Measurements from ENCODE around the gene PCSK9. TPM values are rescaled to one million over a fixed set of nuclear protein-coding genes. Genes with fewer than 3 reads are reported as not detected.

The PCSK9 gene
- total RNA-seq, 1 donor from 2014 or later: 3.1 TPM

GRCh38 chr1:55063577-55063942 is 24.2 kb downstream of the PCSK9 start:
- Histone ChIP-seq H3K9ac (ENCODE audit: low read depth in 1 of 3, low read length in 3 of 3) (no peak overlapping the region), H3K4me3 (ENCODE audit: low read length in 3 of 3) (no peak overlapping the region), H3K36me3 (ENCODE audit: control insufficient read depth in 3 of 3, insufficient read depth in 3 of 3, low read length in 3 of 3) (peaks cover under 1 to 9% (median under 1%) of the 10 kb centered on the region in 3 donors), H3K27me3 (ENCODE audit: control insufficient read depth in 3 of 3, insufficient read depth in 3 of 3, low read length in 3 of 3) (no peaks in the 10 kb centered on the region), H3K9me3 (ENCODE audit: control insufficient read depth in 3 of 3, low read length in 3 of 3) (no peaks in the 10 kb centered on the region), H3K27ac (ENCODE audit: low read depth, low read length) (no peak overlapping the region), H3K4me1 (ENCODE audit: control insufficient read depth in 3 of 3, insufficient read depth in 3 of 3, low read length in 3 of 3) (peaks cover 29 to 41% (median 35%) of the 10 kb centered on the region in 3 donors)

GRCh38 chr1:55064071-55064581 is 24.8 kb downstream of the PCSK9 start:
- Histone ChIP-seq H3K4me3 (ENCODE audit: low read length in 3 of 3) (no peak overlapping the region), H3K27me3 (ENCODE audit: control insufficient read depth in 3 of 3, insufficient read depth in 3 of 3, low read length in 3 of 3) (no peaks in the 10 kb centered on the region), H3K9ac (ENCODE audit: low read depth in 1 of 3, low read length in 3 of 3) (no peak overlapping the region), H3K27ac (ENCODE audit: low read depth, low read length) (no peak overlapping the region), H3K9me3 (ENCODE audit: control insufficient read depth in 3 of 3, low read length in 3 of 3) (no peaks in the 10 kb centered on the region), H3K36me3 (ENCODE audit: control insufficient read depth in 3 of 3, insufficient read depth in 3 of 3, low read length in 3 of 3) (peaks cover 6 to 14% (median 6%) of the 10 kb centered on the region in 3 donors), H3K4me1 (ENCODE audit: control insufficient read depth in 3 of 3, insufficient read depth in 3 of 3, low read length in 3 of 3) (peaks cover 29 to 41% (median 35%) of the 10 kb centered on the region in 3 donors)

DNA sequence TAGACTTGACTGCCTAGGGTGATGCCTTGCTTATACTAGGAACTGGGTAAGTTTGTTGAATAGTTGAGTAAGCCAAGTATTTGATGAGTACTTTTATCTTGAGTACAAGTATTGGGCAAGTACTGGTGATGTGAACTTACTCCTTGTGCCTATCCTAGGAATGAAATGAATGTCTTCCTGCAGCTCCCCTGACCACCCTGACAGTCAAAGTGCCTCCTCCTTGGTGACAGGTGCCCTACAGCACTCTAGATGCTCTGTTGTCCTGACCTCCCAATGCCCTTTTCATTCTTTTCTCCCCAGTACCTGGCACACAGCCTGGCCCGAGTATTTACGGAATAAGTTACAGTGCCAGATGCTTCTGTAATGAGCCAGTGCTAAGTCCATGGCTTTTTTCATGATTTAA is 25.5 kb downstream of the PCSK9 start:
- H3K27me3 ChIP-seq (ENCODE audit: control insufficient read depth in 3 of 3, insufficient read depth in 3 of 3, low read length in 3 of 3): no peaks in the 10 kb centered on the region
- peaks cover 30 to 47% (median 35%) of the 10 kb centered on the region in 3 donors for H3K4me1 ChIP-seq (ENCODE audit: control insufficient read depth in 3 of 3, insufficient read depth in 3 of 3, low read length in 3 of 3)
- peaks cover 11 to 18% (median 12%) of the 10 kb centered on the region in 3 donors for H3K36me3 ChIP-seq (ENCODE audit: control insufficient read depth in 3 of 3, insufficient read depth in 3 of 3, low read length in 3 of 3)
- no peaks in the 10 kb centered on the region for H3K9me3 ChIP-seq (ENCODE audit: control insufficient read depth in 3 of 3, low read length in 3 of 3)
- H3K4me3 ChIP-seq (ENCODE audit: low read length in 3 of 3): no peak overlapping the region
- no peak overlapping the region for H3K9ac ChIP-seq (ENCODE audit: low read depth in 1 of 3, low read length in 3 of 3)
- no peak overlapping the region for H3K27ac ChIP-seq (ENCODE audit: low read depth, low read length)

DNA sequence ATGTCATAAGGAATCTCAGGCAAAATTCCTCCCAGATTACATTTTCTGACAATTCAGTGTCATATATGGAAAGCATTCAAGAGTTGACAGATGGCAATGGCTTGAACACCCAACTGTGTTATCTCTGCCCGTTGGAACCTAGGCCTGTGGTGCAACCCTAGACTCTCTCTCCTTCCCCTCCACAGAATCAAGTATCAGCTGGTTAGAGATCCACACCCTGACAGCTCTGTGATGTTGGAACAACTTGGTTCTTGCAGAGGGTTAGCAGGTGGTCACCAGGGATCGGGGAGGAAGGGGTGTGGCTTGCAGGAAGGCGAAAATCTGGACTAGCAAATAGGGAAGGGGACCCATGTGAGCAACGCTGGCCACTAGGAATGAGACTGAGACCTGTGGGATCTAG is 26.3 kb downstream of the PCSK9 start:
- Histone ChIP-seq H3K27me3 (ENCODE audit: control insufficient read depth in 3 of 3, insufficient read depth in 3 of 3, low read length in 3 of 3) (no peaks in the 10 kb centered on the region), H3K27ac (ENCODE audit: low read depth, low read length) (no peak overlapping the region), H3K9ac (ENCODE audit: low read depth in 1 of 3, low read length in 3 of 3) (no peak overlapping the region), H3K36me3 (ENCODE audit: control insufficient read depth in 3 of 3, insufficient read depth in 3 of 3, low read length in 3 of 3) (peaks cover 16 to 26% (median 19%) of the 10 kb centered on the region in 3 donors), H3K4me3 (ENCODE audit: low read length in 3 of 3) (no peak overlapping the region), H3K9me3 (ENCODE audit: control insufficient read depth in 3 of 3, low read length in 3 of 3) (no peaks in the 10 kb centered on the region), H3K4me1 (ENCODE audit: control insufficient read depth in 3 of 3, insufficient read depth in 3 of 3, low read length in 3 of 3) (peaks cover 38 to 55% (median 43%) of the 10 kb centered on the region in 3 donors)

- H3K9me3 ChIP-seq (ENCODE audit: control insufficient read depth in 3 of 3, low read length in 3 of 3): no peaks in the 10 kb centered on the region
- H3K4me3 ChIP-seq (ENCODE audit: low read length in 3 of 3): no peak overlapping the region
- H3K4me1 ChIP-seq (ENCODE audit: control insufficient read depth in 3 of 3, insufficient read depth in 3 of 3, low read length in 3 of 3): peaks cover 42 to 63% (median 47%) of the 10 kb centered on the region in 3 donors
- H3K27me3 ChIP-seq (ENCODE audit: control insufficient read depth in 3 of 3, insufficient read depth in 3 of 3, low read length in 3 of 3): no peaks in the 10 kb centered on the region
- H3K36me3 ChIP-seq (ENCODE audit: control insufficient read depth in 3 of 3, insufficient read depth in 3 of 3, low read length in 3 of 3): peaks cover 32 to 40% (median 35%) of the 10 kb centered on the region in 3 donors
- no peak overlapping the region for H3K9ac ChIP-seq (ENCODE audit: low read depth in 1 of 3, low read length in 3 of 3)
- peak overlapping the region; percentile 0 for H3K27ac ChIP-seq (ENCODE audit: low read depth, low read length)
These were observed 27.9 kb downstream of the PCSK9 start for GRCh38 chr1:55067022-55067778.

- Histone ChIP-seq H3K4me1 (ENCODE audit: control insufficient read depth in 3 of 3, insufficient read depth in 3 of 3, low read length in 3 of 3) (peaks cover 42 to 63% (median 47%) of the 10 kb centered on the region in 3 donors), H3K27ac (ENCODE audit: low read depth, low read length) (no peak overlapping the region), H3K4me3 (ENCODE audit: low read length in 3 of 3) (no peak overlapping the region), H3K9ac (ENCODE audit: low read depth in 1 of 3, low read length in 3 of 3) (no peak overlapping the region), H3K9me3 (ENCODE audit: control insufficient read depth in 3 of 3, low read length in 3 of 3) (no peaks in the 10 kb centered on the region), H3K27me3 (ENCODE audit: control insufficient read depth in 3 of 3, insufficient read depth in 3 of 3, low read length in 3 of 3) (no peaks in the 10 kb centered on the region), H3K36me3 (ENCODE audit: control insufficient read depth in 3 of 3, insufficient read depth in 3 of 3, low read length in 3 of 3) (peaks cover 39 to 47% (median 42%) of the 10 kb centered on the region in 3 donors)
These were observed 28.6 kb downstream of the PCSK9 start for GRCh38 chr1:55067914-55068313.

DNA sequence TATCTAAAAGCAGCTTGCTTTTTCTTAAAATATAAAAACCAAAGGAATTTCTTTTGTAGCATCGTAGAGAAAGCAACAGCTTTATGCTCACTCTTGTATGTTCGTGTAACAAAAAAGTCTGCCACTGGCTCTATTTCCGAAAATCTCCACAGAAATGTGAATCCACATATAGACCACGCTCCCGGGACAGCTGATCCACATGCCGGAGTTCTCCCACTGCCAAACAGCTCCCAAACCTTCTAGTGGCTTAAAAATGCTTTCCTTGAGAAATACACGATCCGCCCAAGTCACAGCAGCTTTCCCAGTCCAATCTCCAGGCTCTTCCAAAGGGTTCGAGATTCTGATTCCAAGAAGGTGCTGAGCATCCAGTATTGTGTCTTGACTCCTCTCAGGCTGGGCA is 29.3 kb downstream of the PCSK9 start:
- Histone ChIP-seq H3K27ac (ENCODE audit: low read depth, low read length) (no peak overlapping the region), H3K4me3 (ENCODE audit: low read length in 3 of 3) (no peak overlapping the region), H3K4me1 (ENCODE audit: control insufficient read depth in 3 of 3, insufficient read depth in 3 of 3, low read length in 3 of 3) (peaks cover 42 to 63% (median 47%) of the 10 kb centered on the region in 3 donors), H3K9ac (ENCODE audit: low read depth in 1 of 3, low read length in 3 of 3) (no peak overlapping the region), H3K27me3 (ENCODE audit: control insufficient read depth in 3 of 3, insufficient read depth in 3 of 3, low read length in 3 of 3) (no peaks in the 10 kb centered on the region), H3K9me3 (ENCODE audit: control insufficient read depth in 3 of 3, low read length in 3 of 3) (no peaks in the 10 kb centered on the region), H3K36me3 (ENCODE audit: control insufficient read depth in 3 of 3, insufficient read depth in 3 of 3, low read length in 3 of 3) (peaks cover 46 to 55% (median 47%) of the 10 kb centered on the region in 3 donors)

GRCh38 chr1:55069280-55069679 is 29.9 kb downstream of the PCSK9 start:
- Histone ChIP-seq H3K4me3 (ENCODE audit: low read length in 3 of 3) (no peak overlapping the region), H3K4me1 (ENCODE audit: control insufficient read depth in 3 of 3, insufficient read depth in 3 of 3, low read length in 3 of 3) (peaks cover 42 to 59% (median 42%) of the 10 kb centered on the region in 3 donors), H3K27ac (ENCODE audit: low read depth, low read length) (no peak overlapping the region), H3K9ac (ENCODE audit: low read depth in 1 of 3, low read length in 3 of 3) (no peak overlapping the region), H3K27me3 (ENCODE audit: control insufficient read depth in 3 of 3, insufficient read depth in 3 of 3, low read length in 3 of 3) (no peaks in the 10 kb centered on the region), H3K36me3 (ENCODE audit: control insufficient read depth in 3 of 3, insufficient read depth in 3 of 3, low read length in 3 of 3) (peaks cover 50 to 60% (median 50%) of the 10 kb centered on the region in 3 donors), H3K9me3 (ENCODE audit: control insufficient read depth in 3 of 3, low read length in 3 of 3) (no peaks in the 10 kb centered on the region)

DNA sequence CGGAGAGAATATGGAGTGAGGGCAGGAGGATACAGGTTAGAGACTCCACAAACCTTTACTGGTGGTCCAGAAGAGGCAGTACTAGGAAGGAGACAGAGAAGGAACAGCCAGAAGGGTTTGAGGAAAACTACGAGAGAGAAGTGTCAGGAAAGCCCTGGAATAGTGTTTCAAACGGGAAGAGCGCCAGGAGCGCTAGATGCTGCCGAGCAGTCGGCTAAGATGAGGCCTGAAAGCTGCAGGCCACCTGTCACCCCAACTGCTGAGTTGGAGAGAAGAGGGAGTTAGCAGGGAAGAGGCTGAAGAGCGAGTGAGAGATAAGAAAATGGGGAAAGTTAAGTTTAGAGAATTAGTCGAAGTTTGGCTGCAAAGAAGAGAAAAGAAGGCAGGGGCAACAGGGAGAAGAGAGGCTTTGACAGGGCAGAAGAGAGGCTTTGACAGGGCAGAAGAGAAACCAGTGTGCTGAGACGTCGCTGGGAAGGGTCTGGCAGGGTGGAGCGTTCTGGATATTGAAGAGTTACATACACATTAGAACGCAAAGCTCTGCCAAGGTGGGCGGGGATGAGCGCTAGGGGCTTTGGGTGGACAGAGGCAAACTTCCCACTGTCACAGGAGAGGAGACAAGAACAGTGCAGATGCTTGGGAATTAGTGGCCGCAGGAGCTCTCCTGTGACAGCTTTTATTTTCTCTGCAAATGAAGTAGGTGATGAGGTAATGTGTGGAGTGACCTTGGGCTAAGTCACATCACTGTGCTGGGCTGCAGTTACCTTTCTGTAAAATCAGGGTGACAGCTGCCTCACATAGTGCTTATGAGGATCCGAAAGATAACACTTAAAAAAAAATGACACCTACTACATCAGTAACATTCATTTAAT is 31.2 kb downstream of the PCSK9 start:
- H3K9ac ChIP-seq (ENCODE audit: low read depth in 1 of 3, low read length in 3 of 3): peak overlapping the region in 1 of 3 donors; percentile 10
- H3K4me3 ChIP-seq (ENCODE audit: low read length in 3 of 3): no peak overlapping the region
- no peaks in the 10 kb centered on the region for H3K27me3 ChIP-seq (ENCODE audit: control insufficient read depth in 3 of 3, insufficient read depth in 3 of 3, low read length in 3 of 3)
- H3K4me1 ChIP-seq (ENCODE audit: control insufficient read depth in 3 of 3, insufficient read depth in 3 of 3, low read length in 3 of 3): peaks cover 30 to 47% (median 30%) of the 10 kb centered on the region in 3 donors
- H3K36me3 ChIP-seq (ENCODE audit: control insufficient read depth in 3 of 3, insufficient read depth in 3 of 3, low read length in 3 of 3): peaks cover 57 to 67% (median 63%) of the 10 kb centered on the region in 3 donors
- H3K9me3 ChIP-seq (ENCODE audit: control insufficient read depth in 3 of 3, low read length in 3 of 3): no peaks in the 10 kb centered on the region
- no peak overlapping the region for H3K27ac ChIP-seq (ENCODE audit: low read depth, low read length)

Data from skeletal muscle tissue (tissue), 4 donors.